Natural killer cell (primary cell): ENCODE data around the gene TEX261. TPM values are rescaled to one million over a fixed set of nuclear protein-coding genes. Genes with fewer than 3 reads are reported as not detected.

Experiments used
- ATAC-seq, 3 donors: fragments of 150-1000 bp in 2 of 3; fragments of 200-7000 bp in 1 of 3; cut with Tn5 transposase; 1 replicate in 1 of 3; 2 replicates in 2 of 3; pipeline ENCODE4 v1.10.0; 2021; ENCODE audit warnings: mild to moderate bottlenecking in 2 of 3, moderate library complexity in 2 of 3
- DNase-seq, 2 donors: peaks; one replicate each; pipeline versions ENCODE4 v3.0.0 to v3.0.0-alpha.2; 2013 to 2021; ENCODE audit warnings: mixed read lengths in 1 of 2
- H3K27ac ChIP-seq: one replicate; pipeline ENCODE4 v1.5.1; 2013; ENCODE audit warnings: mild to moderate bottlenecking, low read length
- H3K27me3 ChIP-seq: one replicate; pipeline ENCODE4 v1.6.1; 2013; ENCODE audit warnings: low read length; ENCODE audit not compliant: control insufficient read depth, insufficient read depth
- H3K36me3 ChIP-seq: one replicate; pipeline ENCODE4 v1.6.1; 2013; ENCODE audit warnings: low read length; ENCODE audit not compliant: control insufficient read depth, insufficient read depth
- H3K4me1 ChIP-seq: one replicate; pipeline ENCODE4 v1.6.1; 2013; ENCODE audit warnings: low read length; ENCODE audit not compliant: control insufficient read depth, insufficient read depth
- H3K4me3 ChIP-seq: one replicate; pipeline ENCODE4 v1.5.1; 2013; ENCODE audit warnings: low read length
- H3K9me3 ChIP-seq: one replicate; pipeline ENCODE4 v1.6.1; 2013; ENCODE audit warnings: low read length; ENCODE audit not compliant: control insufficient read depth, insufficient read depth
- H3K27ac Mint-ChIP-seq, 2 donors: one replicate each; pipeline ENCODE4 v1.8.0; 2022; ENCODE audit warnings: mild to moderate bottlenecking in 2 of 2, mixed read lengths in 2 of 2, moderate library complexity in 1 of 2
- H3K27me3 Mint-ChIP-seq, 2 donors: one replicate each; pipeline ENCODE4 v1.8.0; 2022; ENCODE audit warnings: low read depth in 2 of 2, mixed read lengths in 2 of 2
- H3K36me3 Mint-ChIP-seq: one replicate; pipeline ENCODE4 v1.8.0; 2022; ENCODE audit warnings: mixed read lengths
- H3K4me1 Mint-ChIP-seq, 2 donors: one replicate each; pipeline ENCODE4 v1.8.0; 2022; ENCODE audit warnings: mixed read lengths in 2 of 2
- H3K4me3 Mint-ChIP-seq: one replicate; pipeline ENCODE4 v1.8.0; 2022; ENCODE audit warnings: mild to moderate bottlenecking, moderate library complexity, mixed read lengths
- H3K9me3 Mint-ChIP-seq, 2 donors: one replicate each; pipeline ENCODE4 v1.8.0; 2022; ENCODE audit warnings: mixed read lengths in 2 of 2
- WGBS: methylation state at CpG from one replicate; pipeline ENCODE4 v1.1.7; 2013; ENCODE audit warnings: missing lambda C conversion rate; ENCODE audit not compliant: insufficient coverage; 5-methylcytosine and 5-hydroxymethylcytosine counted together
- intact Hi-C: fragments of 100-400 bp; cut with micrococcal nuclease; formaldehyde crosslinking; loops from one replicate; pipeline ENCODE4 v1.14.2; 2022
- total RNA-seq, 4 donors: library from RNA; stranded (reverse); fragments of 120-200 nt in 1 of 4; gene quantifications; one replicate each; pipeline versions ENCODE4 v1.2.3 to v1.2.4, GENCODE V29; 2013 to 2022
- TF ChIP-seq, protein P1 (sequence below): fragments of 200-600 bp; IDR thresholded peaks from one replicate; pipeline ENCODE4 v1.8.0; 2022; ENCODE audit warnings: antibody characterized with exemption

Gene TEX261
- total RNA-seq, 3 donors from 2014 or later (not counting 1 experiment from before 2014, with no cell fraction given): 30.3 to 44.2 (median 43.2) TPM

- peaks cover 8% of the 10 kb centered on the region in 2 donors for H3K4me1 Mint-ChIP-seq
- no peaks in the 10 kb centered on the region for H3K36me3 Mint-ChIP-seq
- peaks cover 5 to 9% of the 10 kb centered on the region in 2 donors for H3K27me3 Mint-ChIP-seq
- H3K4me3 ChIP-seq: no peak overlapping the region
- WGBS: 89% methylated on average over 6 of the region's 6 CpGs
- no peak overlapping the region for H3K27ac ChIP-seq
- no peaks in the 10 kb centered on the region for H3K9me3 ChIP-seq
- no peak overlapping the region for H3K4me3 Mint-ChIP-seq
- ATAC-seq: no peak
- no peak for DNase-seq
- H3K27me3 ChIP-seq: no peaks in the 10 kb centered on the region
- no peaks in the 10 kb centered on the region for H3K36me3 ChIP-seq
- H3K9me3 Mint-ChIP-seq: no peaks in the 10 kb centered on the region
- TF ChIP-seq, protein P1, sequence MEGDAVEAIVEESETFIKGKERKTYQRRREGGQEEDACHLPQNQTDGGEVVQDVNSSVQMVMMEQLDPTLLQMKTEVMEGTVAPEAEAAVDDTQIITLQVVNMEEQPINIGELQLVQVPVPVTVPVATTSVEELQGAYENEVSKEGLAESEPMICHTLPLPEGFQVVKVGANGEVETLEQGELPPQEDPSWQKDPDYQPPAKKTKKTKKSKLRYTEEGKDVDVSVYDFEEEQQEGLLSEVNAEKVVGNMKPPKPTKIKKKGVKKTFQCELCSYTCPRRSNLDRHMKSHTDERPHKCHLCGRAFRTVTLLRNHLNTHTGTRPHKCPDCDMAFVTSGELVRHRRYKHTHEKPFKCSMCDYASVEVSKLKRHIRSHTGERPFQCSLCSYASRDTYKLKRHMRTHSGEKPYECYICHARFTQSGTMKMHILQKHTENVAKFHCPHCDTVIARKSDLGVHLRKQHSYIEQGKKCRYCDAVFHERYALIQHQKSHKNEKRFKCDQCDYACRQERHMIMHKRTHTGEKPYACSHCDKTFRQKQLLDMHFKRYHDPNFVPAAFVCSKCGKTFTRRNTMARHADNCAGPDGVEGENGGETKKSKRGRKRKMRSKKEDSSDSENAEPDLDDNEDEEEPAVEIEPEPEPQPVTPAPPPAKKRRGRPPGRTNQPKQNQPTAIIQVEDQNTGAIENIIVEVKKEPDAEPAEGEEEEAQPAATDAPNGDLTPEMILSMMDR: no peak
- H3K27ac Mint-ChIP-seq: no peak overlapping the region
- intact Hi-C loops: no loop called here
- peaks cover 10% of the 10 kb centered on the region for H3K4me1 ChIP-seq
Observed at GRCh38 chr2:71004857-71005256, 10.2 kb upstream of the TEX261 start.

GRCh38 chr2:71003966-71004755, 9.5 kb upstream of the TEX261 start:
- Histone ChIP-seq H3K27ac (no peak overlapping the region), H3K27me3 (no peaks in the 10 kb centered on the region), H3K4me3 (no peak overlapping the region), H3K4me1 (peaks cover 10% of the 10 kb centered on the region), H3K9me3 (no peaks in the 10 kb centered on the region), H3K36me3 (no peaks in the 10 kb centered on the region)
- no peaks in the 10 kb centered on the region for H3K36me3 Mint-ChIP-seq
- DNase-seq (no peak), ATAC-seq (no peak)
- TF ChIP-seq, protein P1: no peak
- H3K4me1 Mint-ChIP-seq: peaks cover 8% of the 10 kb centered on the region in 2 donors
- no peak overlapping the region for H3K27ac Mint-ChIP-seq
- intact Hi-C loops: no loop called here
- no peak overlapping the region for H3K4me3 Mint-ChIP-seq
- peaks cover 0 to 6% of the 10 kb centered on the region in 2 donors for H3K27me3 Mint-ChIP-seq
- no peaks in the 10 kb centered on the region for H3K9me3 Mint-ChIP-seq
- WGBS: 85% methylated on average over 10 of the region's 11 CpGs

DNA sequence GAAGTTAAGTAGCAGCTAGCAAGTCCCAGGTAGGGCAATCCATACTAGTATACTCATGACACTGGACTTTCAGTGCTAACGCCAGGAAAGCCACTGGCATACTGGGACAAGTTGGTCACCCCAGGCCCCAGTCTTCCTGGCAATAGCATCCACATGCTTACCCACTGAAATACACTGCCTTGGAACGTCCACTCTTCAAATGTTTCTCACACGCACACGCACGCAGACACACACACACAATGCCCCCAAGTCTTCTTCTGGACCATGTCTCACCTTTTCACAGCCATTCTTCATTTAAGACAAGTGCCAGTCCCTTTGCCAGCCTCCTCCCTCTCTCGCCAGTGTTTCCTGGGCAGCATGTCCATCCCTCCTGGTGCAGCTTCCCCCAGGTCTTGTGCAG, 8.7 kb upstream of the TEX261 start:
- H3K27me3 ChIP-seq: no peaks in the 10 kb centered on the region
- 93% methylated on average over 6 of the region's 6 CpGs for WGBS
- no peak overlapping the region for H3K27ac Mint-ChIP-seq

More for the DNA sequence above, 8.7 kb upstream of the TEX261 start:
- Histone ChIP-seq H3K9me3 (no peaks in the 10 kb centered on the region), H3K36me3 (no peaks in the 10 kb centered on the region), H3K27ac (no peak overlapping the region), H3K4me3 (no peak overlapping the region), H3K4me1 (peaks cover 10% of the 10 kb centered on the region)
- Mint-ChIP-seq H3K4me1 (peaks cover 8% of the 10 kb centered on the region in 2 donors), H3K27me3 (peaks cover 0 to 4% of the 10 kb centered on the region in 2 donors), H3K36me3 (no peaks in the 10 kb centered on the region), H3K9me3 (no peaks in the 10 kb centered on the region), H3K4me3 (no peak overlapping the region)
- TF ChIP-seq, protein P1: no peak
- ATAC-seq: no peak
- intact Hi-C loops: no loop called here
- no peak for DNase-seq
